GM21423 (cell line): ENCODE data around the gene SFMBT1.
"Not testable (repeated sequence)": the region's sequence is repeated elsewhere in the genome, so short reads cannot be mapped to it uniquely, and the experiment has no call there.

ENCODE experiments used
- ATAC-seq: cut with Tn5 transposase; IDR thresholded peaks from one replicate; pipeline ENCODE4 v1.9.1; 2021; ENCODE audit warnings: mild to moderate bottlenecking, moderate library complexity; ENCODE audit not compliant: unreplicated experiment

Gene SFMBT1

GRCh38 chr3:53073553-53074365 lies 27.9 kb upstream of the SFMBT1 start:
- ATAC-seq = no peak

GRCh38 chr3:53072653-53073552 lies 27.0 kb upstream of the SFMBT1 start:
- peak; percentile 82 for ATAC-seq

GRCh38 chr3:53071882-53072431 lies 26.1 kb upstream of the SFMBT1 start:
- no peak for ATAC-seq

GRCh38 chr3:53069422-53070068 lies 23.7 kb upstream of the SFMBT1 start:
- ATAC-seq = no peak

GRCh38 chr3:53068176-53068575 lies 22.3 kb upstream of the SFMBT1 start:
- ATAC-seq = no peak

GRCh38 chr3:53067567-53067966 lies 21.7 kb upstream of the SFMBT1 start:
- no peak for ATAC-seq

- no peak for ATAC-seq
Observed at GRCh38 chr3:53065841-53066480, 20.1 kb upstream of the SFMBT1 start.

GRCh38 chr3:53062905-53063304 lies 17.0 kb upstream of the SFMBT1 start:
- ATAC-seq = no peak

- ATAC-seq = no peak
Observed at GRCh38 chr3:53056442-53056841, 10.6 kb upstream of the SFMBT1 start.

GRCh38 chr3:53054233-53054632 lies 8.4 kb upstream of the SFMBT1 start:
- ATAC-seq = not testable (repeated sequence)

GRCh38 chr3:53051929-53052328 lies 6.1 kb upstream of the SFMBT1 start:
- ATAC-seq = no peak

GRCh38 chr3:53049987-53050386 lies 4.1 kb upstream of the SFMBT1 start:
- ATAC-seq = no peak

- ATAC-seq = peak; percentile 35
Observed at GRCh38 chr3:53046171-53047170, 598 bp upstream of the SFMBT1 start.

GRCh38 chr3:53044711-53045517 lies 959 bp downstream of the SFMBT1 start:
- ATAC-seq = peak; percentile 38

- no peak for ATAC-seq
Observed at GRCh38 chr3:53044371-53044710, 1.5 kb downstream of the SFMBT1 start.

- ATAC-seq = no peak
Observed at GRCh38 chr3:53043738-53044137, 2.1 kb downstream of the SFMBT1 start.

GRCh38 chr3:53042651-53043050 lies 3.2 kb downstream of the SFMBT1 start:
- no peak for ATAC-seq

GRCh38 chr3:53040351-53040820 lies 5.5 kb downstream of the SFMBT1 start:
- ATAC-seq = no peak

- no peak for ATAC-seq
Observed at GRCh38 chr3:53039376-53039752, 6.5 kb downstream of the SFMBT1 start.
